Duodenal mucosa (tissue), 2 donors: ENCODE measurements around the gene ZBTB9.
A peak's percentile ranks its signal among the peaks of the same experiment; 100 is the strongest.

Experiments
- H3K27ac ChIP-seq: one replicate; pipeline ENCODE4 v1.7.0; 2013; ENCODE audit warnings: low read depth, low read length
- H3K27me3 ChIP-seq, 2 donors: one replicate each; pipeline ENCODE4 v1.7.0; 2013; ENCODE audit warnings: low read length in 2 of 2, control low read depth in 1 of 2; ENCODE audit not compliant: insufficient read depth in 2 of 2, control insufficient read depth in 1 of 2
- H3K36me3 ChIP-seq, 2 donors: one replicate each; pipeline ENCODE4 v1.7.0; 2013; ENCODE audit warnings: low read length in 2 of 2, control low read depth in 1 of 2; ENCODE audit not compliant: insufficient read depth in 2 of 2, control insufficient read depth in 1 of 2
- H3K4me1 ChIP-seq, 2 donors: one replicate each; pipeline ENCODE4 v1.7.0; 2013; ENCODE audit warnings: low read length in 2 of 2, control low read depth in 1 of 2; ENCODE audit not compliant: insufficient read depth in 2 of 2, control insufficient read depth in 1 of 2
- H3K4me3 ChIP-seq, 2 donors: one replicate each; pipeline ENCODE4 v1.7.0; 2013; ENCODE audit warnings: low read length in 2 of 2, low read depth in 1 of 2
- H3K9ac ChIP-seq, 2 donors: one replicate each; pipeline ENCODE4 v1.7.0; 2013; ENCODE audit warnings: low read length in 2 of 2, low read depth in 1 of 2
- H3K9me3 ChIP-seq, 2 donors: one replicate each; pipeline ENCODE4 v1.7.0; 2013; ENCODE audit warnings: low read length in 2 of 2, control low read depth in 1 of 2; ENCODE audit not compliant: control insufficient read depth in 1 of 2

Gene ZBTB9

DNA sequence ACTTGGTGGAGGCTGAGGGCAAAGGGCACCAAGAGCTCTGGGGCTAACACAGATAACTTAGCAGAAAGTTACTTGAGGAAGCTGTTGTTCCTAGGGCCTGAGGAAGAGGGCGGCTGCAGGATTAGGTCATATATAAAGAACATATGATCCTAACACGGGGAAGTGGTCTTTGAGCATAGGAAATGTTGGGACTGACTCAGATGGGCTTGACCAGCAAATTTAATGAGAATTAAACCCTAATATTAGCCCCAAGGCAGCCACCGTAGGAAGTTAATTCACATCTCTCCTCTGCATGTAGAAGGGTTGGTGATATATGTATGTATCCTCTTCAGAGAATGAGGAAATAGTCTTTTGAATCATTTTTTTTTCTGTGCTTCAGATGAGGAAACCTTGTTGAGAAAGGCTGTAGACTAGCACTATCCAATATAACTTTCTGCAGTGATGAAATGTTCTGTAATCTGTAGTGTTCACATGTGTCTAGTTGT lies 9.2 kb upstream of the ZBTB9 start:
- Histone ChIP-seq H3K27ac (no peak overlapping the region), H3K9ac (no peak overlapping the region), H3K4me3 (no peak overlapping the region), H3K4me1 (no peaks in the 10 kb centered on the region), H3K9me3 (no peaks in the 10 kb centered on the region), H3K36me3 (peaks cover 4 to 28% of the 10 kb centered on the region in 2 donors), H3K27me3 (no peaks in the 10 kb centered on the region)

- Histone ChIP-seq H3K9ac (no peak overlapping the region), H3K27ac (no peak overlapping the region), H3K36me3 (peaks cover 4 to 27% of the 10 kb centered on the region in 2 donors), H3K9me3 (no peaks in the 10 kb centered on the region), H3K4me3 (no peak overlapping the region), H3K27me3 (no peaks in the 10 kb centered on the region), H3K4me1 (no peaks in the 10 kb centered on the region)
Measured at GRCh38 chr6:33446356-33446755, 8.0 kb upstream of the ZBTB9 start.

DNA sequence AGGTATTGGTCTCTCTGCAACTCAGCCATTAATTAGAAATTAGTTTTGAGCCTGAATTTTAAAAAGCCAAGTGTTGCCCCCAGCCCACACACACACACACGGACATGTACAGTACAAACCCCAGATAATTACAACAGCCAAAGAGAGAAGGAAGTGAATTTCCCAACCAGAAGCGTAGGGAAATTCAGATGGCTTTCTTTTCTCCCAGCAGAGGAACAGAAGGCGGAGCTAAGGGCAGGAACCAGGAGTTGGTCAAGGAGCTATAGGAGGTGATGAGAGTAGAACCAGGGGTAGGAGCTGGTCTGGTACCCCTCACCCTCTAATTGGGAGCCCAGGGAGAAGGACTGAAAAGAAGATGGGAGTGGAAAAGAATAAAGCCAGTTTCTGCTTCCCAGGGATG lies 3.9 kb upstream of the ZBTB9 start:
- H3K9ac ChIP-seq: no peak overlapping the region
- H3K4me1 ChIP-seq: peaks cover 6 to 9% of the 10 kb centered on the region in 2 donors
- no peak overlapping the region for H3K27ac ChIP-seq
- H3K4me3 ChIP-seq: no peak overlapping the region
- H3K9me3 ChIP-seq: no peaks in the 10 kb centered on the region
- no peaks in the 10 kb centered on the region for H3K27me3 ChIP-seq
- peaks cover 4 to 11% of the 10 kb centered on the region in 2 donors for H3K36me3 ChIP-seq

GRCh38 chr6:33451606-33452005 lies 2.8 kb upstream of the ZBTB9 start:
- H3K4me1 ChIP-seq: peaks cover 6 to 12% of the 10 kb centered on the region in 2 donors
- H3K4me3 ChIP-seq: no peak overlapping the region
- no peak overlapping the region for H3K9ac ChIP-seq
- H3K9me3 ChIP-seq: no peaks in the 10 kb centered on the region
- H3K36me3 ChIP-seq: peaks cover 11 to 14% of the 10 kb centered on the region in 2 donors
- no peaks in the 10 kb centered on the region for H3K27me3 ChIP-seq
- H3K27ac ChIP-seq: no peak overlapping the region

DNA sequence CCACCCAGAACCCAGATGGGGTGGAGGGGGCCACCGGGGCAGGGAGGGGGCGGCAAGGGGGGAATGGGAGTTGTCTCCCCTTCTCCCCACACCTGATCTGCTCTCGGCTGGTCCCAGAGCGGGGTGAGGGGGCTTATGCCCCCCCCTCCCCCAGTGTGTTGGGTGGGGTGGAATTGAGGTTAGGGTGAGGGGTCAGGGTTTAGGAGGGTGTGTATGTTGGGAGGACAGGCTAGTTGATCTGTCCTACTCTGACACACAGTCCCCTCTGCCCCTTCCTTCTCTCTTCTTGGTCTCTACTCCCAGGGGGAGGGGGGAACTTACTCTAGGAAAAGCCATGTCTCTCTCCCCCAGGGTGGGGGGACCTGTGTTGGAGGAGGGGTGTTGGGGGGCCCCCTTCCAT lies 1.9 kb upstream of the ZBTB9 start:
- Histone ChIP-seq H3K27ac (no peak overlapping the region), H3K9ac (no peak overlapping the region), H3K4me3 (no peak overlapping the region), H3K4me1 (peaks cover 6 to 12% of the 10 kb centered on the region in 2 donors), H3K9me3 (no peaks in the 10 kb centered on the region), H3K36me3 (peaks cover 10 to 11% of the 10 kb centered on the region in 2 donors), H3K27me3 (no peaks in the 10 kb centered on the region)

GRCh38 chr6:33453393-33454008 lies 875 bp upstream of the ZBTB9 start:
- Histone ChIP-seq H3K9ac (peak overlapping the region; percentile 89 to 92), H3K4me1 (peaks cover 6 to 12% of the 10 kb centered on the region in 2 donors), H3K4me3 (peak overlapping the region; percentile 90 to 98), H3K27me3 (no peaks in the 10 kb centered on the region), H3K36me3 (peaks cover 5 to 11% of the 10 kb centered on the region in 2 donors), H3K27ac (peak overlapping the region; percentile 23), H3K9me3 (no peaks in the 10 kb centered on the region)

- H3K4me3 ChIP-seq: peak overlapping the region; percentile 90 to 98
Measured at GRCh38 chr6:33455051-33455450, 675 bp downstream of the ZBTB9 start.

DNA sequence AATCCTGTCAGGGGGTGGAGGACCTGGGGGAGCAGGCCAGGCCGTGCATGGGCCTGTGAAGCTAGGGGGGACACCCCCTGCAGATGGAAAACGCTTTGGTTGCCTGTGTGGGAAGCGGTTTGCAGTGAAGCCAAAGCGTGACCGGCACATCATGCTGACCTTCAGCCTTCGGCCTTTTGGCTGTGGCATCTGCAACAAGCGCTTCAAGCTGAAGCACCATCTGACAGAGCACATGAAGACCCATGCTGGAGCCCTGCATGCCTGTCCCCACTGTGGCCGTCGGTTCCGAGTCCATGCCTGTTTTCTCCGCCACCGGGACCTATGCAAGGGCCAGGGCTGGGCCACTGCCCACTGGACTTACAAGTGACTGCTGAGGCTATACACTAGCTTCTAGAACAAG lies 1.8 kb downstream of the ZBTB9 start:
- Histone ChIP-seq H3K9me3 (no peaks in the 10 kb centered on the region), H3K9ac (peak overlapping the region in 1 of 2 donors; percentile 10), H3K27ac (no peak overlapping the region), H3K36me3 (peaks cover 5 to 7% of the 10 kb centered on the region in 2 donors), H3K27me3 (no peaks in the 10 kb centered on the region), H3K4me3 (no peak overlapping the region), H3K4me1 (peaks cover 6 to 12% of the 10 kb centered on the region in 2 donors)

More at GRCh38 chr6:33455051-33455450, 675 bp downstream of the ZBTB9 start:
- Histone ChIP-seq H3K9me3 (no peaks in the 10 kb centered on the region), H3K9ac (peak overlapping the region; percentile 62 to 91), H3K27me3 (no peaks in the 10 kb centered on the region), H3K4me1 (peaks cover 6 to 12% of the 10 kb centered on the region in 2 donors), H3K27ac (no peak overlapping the region), H3K36me3 (peaks cover 5 to 7% of the 10 kb centered on the region in 2 donors)

DNA sequence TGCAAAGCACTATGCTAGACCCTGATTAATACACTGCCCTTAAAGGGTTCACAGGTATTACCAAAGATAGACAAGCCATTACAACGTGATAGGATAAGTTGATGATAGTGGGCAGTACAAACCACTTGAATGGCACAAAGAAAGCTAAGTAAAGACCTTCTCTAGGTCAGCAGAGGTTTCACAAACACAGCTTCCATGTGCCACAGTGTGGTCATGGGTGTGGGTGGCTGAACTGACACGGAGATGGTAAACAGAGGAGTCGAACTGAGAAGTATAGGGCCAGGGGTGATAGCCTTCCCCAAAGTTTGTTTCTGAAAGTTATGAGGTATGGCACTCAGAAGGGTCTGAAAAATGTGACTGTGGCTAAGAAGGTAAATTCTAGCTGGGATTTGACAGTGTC lies 4.3 kb downstream of the ZBTB9 start:
- no peaks in the 10 kb centered on the region for H3K9me3 ChIP-seq
- peaks cover 6 to 12% of the 10 kb centered on the region in 2 donors for H3K4me1 ChIP-seq
- peaks cover 5 to 7% of the 10 kb centered on the region in 2 donors for H3K36me3 ChIP-seq
- no peak overlapping the region for H3K27ac ChIP-seq
- no peak overlapping the region for H3K4me3 ChIP-seq
- H3K9ac ChIP-seq: no peak overlapping the region
- no peaks in the 10 kb centered on the region for H3K27me3 ChIP-seq

GRCh38 chr6:33459226-33459625 lies 4.8 kb downstream of the ZBTB9 start:
- H3K4me1 ChIP-seq: peaks cover 6 to 12% of the 10 kb centered on the region in 2 donors
- H3K9me3 ChIP-seq: no peaks in the 10 kb centered on the region
- H3K9ac ChIP-seq: no peak overlapping the region
- H3K4me3 ChIP-seq: no peak overlapping the region
- H3K36me3 ChIP-seq: peaks cover 5 to 7% of the 10 kb centered on the region in 2 donors
- no peak overlapping the region for H3K27ac ChIP-seq
- H3K27me3 ChIP-seq: no peaks in the 10 kb centered on the region
